Thyroid gland (tissue), 4 donors: Measurements from ENCODE around the gene C10orf105.

ENCODE experiments used
- POLR2A ChIP-seq, 2 donors: fragments of 450-650 bp; IDR thresholded peaks; one replicate each; pipeline ENCODE4 v1.6.1; 2017; ENCODE audit warnings: antibody characterized with exemption in 2 of 2, mild to moderate bottlenecking in 2 of 2, moderate library complexity in 1 of 2
- TF ChIP-seq, protein P1 (sequence below), 6 experiments: fragments of 200-600 bp in 3 of 6; fragments of 450-650 bp in 3 of 6; sonication (generic) in 3 of 6; IDR thresholded peaks; one replicate each; pipeline ENCODE4 v1.5.1; 2016 to 2019; ENCODE audit warnings: antibody characterized with exemption in 6 of 6, mild to moderate bottlenecking in 2 of 6, inconsistent platforms in 1 of 6, moderate library complexity in 1 of 6

DNA sequence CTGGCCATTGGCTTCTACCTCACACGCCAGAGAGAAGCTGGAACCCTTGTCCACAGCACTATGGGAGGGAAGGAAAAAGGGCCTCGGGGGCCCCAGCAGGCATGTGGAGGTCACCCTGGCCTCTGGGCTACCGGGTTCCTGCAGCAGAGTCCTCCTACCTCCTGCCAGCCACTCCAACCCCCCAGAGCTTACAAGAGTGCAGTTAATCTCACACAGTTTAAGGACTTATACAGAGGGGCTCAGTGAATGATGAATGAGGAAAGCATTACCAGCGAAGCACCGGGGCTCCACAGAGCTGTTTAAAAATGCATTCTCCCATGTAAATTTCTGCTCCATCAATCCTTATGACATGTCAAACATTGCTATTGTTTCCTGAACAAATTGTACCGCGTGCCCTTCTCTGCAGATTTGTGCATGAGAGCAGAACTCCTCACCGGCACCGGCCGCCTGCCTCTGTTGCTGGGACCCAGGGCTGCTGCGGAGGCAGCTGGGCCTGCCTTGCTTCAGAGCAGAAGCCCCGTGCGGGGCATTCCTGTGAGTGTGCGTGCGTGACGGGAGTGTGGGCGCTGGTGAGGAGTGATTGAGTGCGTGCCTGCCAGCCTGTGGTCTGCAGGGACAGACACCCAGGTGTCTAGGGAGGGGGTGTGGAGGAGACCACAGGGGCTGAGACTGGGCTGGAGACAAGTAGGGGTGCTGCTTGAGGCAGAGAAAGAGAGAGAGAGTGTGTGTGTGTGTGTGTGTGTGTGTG, 52.8 kb downstream of the C10orf105 start:
- TF ChIP-seq, protein P1, sequence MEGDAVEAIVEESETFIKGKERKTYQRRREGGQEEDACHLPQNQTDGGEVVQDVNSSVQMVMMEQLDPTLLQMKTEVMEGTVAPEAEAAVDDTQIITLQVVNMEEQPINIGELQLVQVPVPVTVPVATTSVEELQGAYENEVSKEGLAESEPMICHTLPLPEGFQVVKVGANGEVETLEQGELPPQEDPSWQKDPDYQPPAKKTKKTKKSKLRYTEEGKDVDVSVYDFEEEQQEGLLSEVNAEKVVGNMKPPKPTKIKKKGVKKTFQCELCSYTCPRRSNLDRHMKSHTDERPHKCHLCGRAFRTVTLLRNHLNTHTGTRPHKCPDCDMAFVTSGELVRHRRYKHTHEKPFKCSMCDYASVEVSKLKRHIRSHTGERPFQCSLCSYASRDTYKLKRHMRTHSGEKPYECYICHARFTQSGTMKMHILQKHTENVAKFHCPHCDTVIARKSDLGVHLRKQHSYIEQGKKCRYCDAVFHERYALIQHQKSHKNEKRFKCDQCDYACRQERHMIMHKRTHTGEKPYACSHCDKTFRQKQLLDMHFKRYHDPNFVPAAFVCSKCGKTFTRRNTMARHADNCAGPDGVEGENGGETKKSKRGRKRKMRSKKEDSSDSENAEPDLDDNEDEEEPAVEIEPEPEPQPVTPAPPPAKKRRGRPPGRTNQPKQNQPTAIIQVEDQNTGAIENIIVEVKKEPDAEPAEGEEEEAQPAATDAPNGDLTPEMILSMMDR (IDR thresholded peaks at IDR 0.05): no peak
- no peak for TF ChIP-seq POLR2A (IDR thresholded peaks at IDR 0.05)
